HG03521 (cell line): ENCODE data around the gene KLHL29.

Source experiments
- ATAC-seq: cut with Tn5 transposase; IDR thresholded peaks from one replicate; pipeline ENCODE4 v1.9.1; 2021; ENCODE audit warnings: mild to moderate bottlenecking, moderate library complexity; ENCODE audit not compliant: unreplicated experiment

The KLHL29 gene

GRCh38 chr2:23586741-23587306, 201.8 kb downstream of the KLHL29 start:
- ATAC-seq = no peak

- no peak for ATAC-seq
Observed at GRCh38 chr2:23587341-23587880, 202.4 kb downstream of the KLHL29 start.

GRCh38 chr2:23588106-23588505, 203.1 kb downstream of the KLHL29 start:
- no peak for ATAC-seq

GRCh38 chr2:23588508-23589201, 203.7 kb downstream of the KLHL29 start:
- no peak for ATAC-seq

- no peak for ATAC-seq
Observed at GRCh38 chr2:23589220-23589647, 204.3 kb downstream of the KLHL29 start.

- ATAC-seq = no peak
Observed at GRCh38 chr2:23589739-23590138, 204.8 kb downstream of the KLHL29 start.

GRCh38 chr2:23590241-23590869, 205.4 kb downstream of the KLHL29 start:
- no peak for ATAC-seq

GRCh38 chr2:23591111-23591510, 206.1 kb downstream of the KLHL29 start:
- no peak for ATAC-seq

- ATAC-seq = no peak
Observed at GRCh38 chr2:23592061-23592685, 207.2 kb downstream of the KLHL29 start.

GRCh38 chr2:23592898-23593751, 208.1 kb downstream of the KLHL29 start:
- no peak for ATAC-seq

GRCh38 chr2:23593752-23594459, 208.9 kb downstream of the KLHL29 start:
- no peak for ATAC-seq

- ATAC-seq = no peak
Observed at GRCh38 chr2:23594460-23594825, 209.5 kb downstream of the KLHL29 start.

- no peak for ATAC-seq
Observed at GRCh38 chr2:23595021-23595420, 210.0 kb downstream of the KLHL29 start.

- no peak for ATAC-seq
Observed at GRCh38 chr2:23595601-23596251, 210.7 kb downstream of the KLHL29 start.

GRCh38 chr2:23596316-23596885, 211.4 kb downstream of the KLHL29 start:
- no peak for ATAC-seq

- ATAC-seq = no peak
Observed at GRCh38 chr2:23597687-23598086, 212.7 kb downstream of the KLHL29 start.

- ATAC-seq = no peak
Observed at GRCh38 chr2:23599006-23599405, 214.0 kb downstream of the KLHL29 start.

- no peak for ATAC-seq
Observed at GRCh38 chr2:23599667-23600066, 214.7 kb downstream of the KLHL29 start.

GRCh38 chr2:23600346-23600745, 215.4 kb downstream of the KLHL29 start:
- no peak for ATAC-seq
